Karpas-422 (cell line): ENCODE data around the gene ZNF683. TPM values are rescaled to one million over a fixed set of nuclear protein-coding genes. Genes with fewer than 3 reads are reported as not detected.
A peak's percentile ranks its signal among the peaks of the same experiment; 100 is the strongest.
"Not testable (repeated sequence)": the region's sequence is repeated elsewhere in the genome, so short reads cannot be mapped to it uniquely, and the experiment has no call there.

Source experiments
- DNase-seq: peaks from one replicate; pipeline ENCODE4 v3.0.0-alpha.2; 2015
- H2AFZ ChIP-seq: fragments of 200-600 bp; sonication (generic); 2 replicates; pipeline ENCODE4 v1.6.1; 2014; ENCODE audit warnings: antibody characterized with exemption, low read length, mixed read lengths
- H3K27ac ChIP-seq: fragments of 200-600 bp; sonication (generic); 2 replicates; pipeline ENCODE4 v1.5.1; 2014; ENCODE audit warnings: mild to moderate bottlenecking, low read length, moderate library complexity
- H3K27me3 ChIP-seq: fragments of 200-600 bp; sonication (generic); 2 replicates; pipeline ENCODE4 v1.6.1; 2014; ENCODE audit warnings: low read length, mixed read lengths
- H3K36me3 ChIP-seq: fragments of 200-600 bp; sonication (generic); 2 replicates; pipeline ENCODE4 v1.6.1; 2014; ENCODE audit warnings: low read length, mixed read lengths; ENCODE audit not compliant: insufficient read depth
- H3K4me1 ChIP-seq: fragments of 200-600 bp; sonication (generic); 2 replicates; pipeline ENCODE4 v1.6.1; 2014; ENCODE audit warnings: mild to moderate bottlenecking, low read length, mixed read lengths
- H3K4me2 ChIP-seq: fragments of 200-600 bp; sonication (generic); 2 replicates; pipeline ENCODE4 v1.6.1; 2014; ENCODE audit warnings: low read length, low read depth, mild to moderate bottlenecking; ENCODE audit not compliant: poor library complexity, severe bottlenecking
- H3K4me3 ChIP-seq: fragments of 200-600 bp; sonication (generic); 2 replicates; pipeline ENCODE4 v1.5.1; 2014; ENCODE audit warnings: mild to moderate bottlenecking, antibody characterized with exemption, low read length, mixed read lengths
- H3K79me2 ChIP-seq: fragments of 200-600 bp; sonication (generic); 2 replicates; pipeline ENCODE4 v1.6.1; 2014; ENCODE audit warnings: mild to moderate bottlenecking, low read length, mixed read lengths
- H3K9ac ChIP-seq: fragments of 200-600 bp; sonication (generic); 2 replicates; pipeline ENCODE4 v1.6.0; 2014; ENCODE audit warnings: low read length
- H3K9me2 ChIP-seq: fragments of 200-600 bp; sonication (generic), shearing (Covaris generic); replicated peaks from 2 replicates; pipeline ENCODE4 v1.6.0; 2014; ENCODE audit warnings: mild to moderate bottlenecking, low read length, moderate library complexity; ENCODE audit not compliant: insufficient read depth
- H3K9me3 ChIP-seq: fragments of 300-700, 200-600 bp; sonication (generic); 2 replicates; pipeline ENCODE4 v1.6.1; 2014; ENCODE audit warnings: low read length, mixed read lengths
- H4K20me1 ChIP-seq: fragments of 200-600 bp; sonication (generic); 2 replicates; pipeline ENCODE4 v1.6.1; 2014; ENCODE audit warnings: mild to moderate bottlenecking, antibody characterized with exemption, low read length, low read depth; ENCODE audit not compliant: insufficient read depth
- total RNA-seq: library from RNA; depleted of rRNA; stranded (reverse); fragments of >200 nt; shearing (Covaris generic); gene quantifications from 2 replicates; pipeline ENCODE4 v1.2.3, GENCODE V29; 2014; ENCODE audit warnings: low replicate concordance

ZNF683 gene
- total RNA-seq, 1 experiment from 2014 or later: not detected

- H3K9ac ChIP-seq: no peak overlapping the region
- H3K4me3 ChIP-seq: no peak overlapping the region
- H4K20me1 ChIP-seq: no peaks in the 10 kb centered on the region
Observed at GRCh38 chr1:26330276-26330675, 42.3 kb downstream of the ZNF683 start.

DNA sequence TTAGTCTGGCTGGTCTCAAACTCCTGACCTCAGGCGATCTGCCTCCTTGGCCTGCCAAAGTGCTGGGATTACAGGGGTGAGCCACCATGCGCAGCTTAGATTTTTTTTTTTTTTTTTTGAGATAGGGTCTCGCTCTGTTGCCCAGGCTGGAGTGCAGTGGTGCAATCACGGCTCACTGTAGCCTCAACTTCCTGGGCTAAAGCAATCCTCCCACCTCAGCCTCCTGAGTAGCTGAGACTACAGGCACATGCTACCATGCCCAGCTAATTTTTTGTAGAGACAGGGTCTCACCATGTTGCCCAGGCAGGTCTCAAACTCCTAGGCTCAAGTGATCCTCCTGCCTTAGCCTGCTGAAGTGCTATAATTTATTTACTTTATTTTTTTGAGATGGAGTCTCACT, 43.2 kb downstream of the ZNF683 start:
- not testable (repeated sequence) for DNase-seq, H3K9ac ChIP-seq, H3K79me2 ChIP-seq, H3K36me3 ChIP-seq, H3K4me1 ChIP-seq, H3K9me2 ChIP-seq, H3K27me3 ChIP-seq, H2AFZ ChIP-seq, H3K4me2 ChIP-seq, H3K9me3 ChIP-seq, H3K4me3 ChIP-seq, H3K27ac ChIP-seq, H4K20me1 ChIP-seq

More at GRCh38 chr1:26330276-26330675, 42.3 kb downstream of the ZNF683 start:
- H3K36me3 ChIP-seq: no peaks in the 10 kb centered on the region
- H3K4me1 ChIP-seq: no peaks in the 10 kb centered on the region; the same call in 1 of the 2 replicates
- H3K27me3 ChIP-seq: no peaks in the 10 kb centered on the region
- DNase-seq: no peak
- no peak overlapping the region for H3K27ac ChIP-seq
- no peak overlapping the region for H3K4me2 ChIP-seq
- H3K79me2 ChIP-seq: no peaks in the 10 kb centered on the region
- no peaks in the 10 kb centered on the region for H3K9me3 ChIP-seq
- H2AFZ ChIP-seq: no peak overlapping the region
- H3K9me2 ChIP-seq: no peaks in the 10 kb centered on the region

- H3K9me2 ChIP-seq: no peaks in the 10 kb centered on the region
- no peaks in the 10 kb centered on the region for H3K36me3 ChIP-seq
- H3K4me3 ChIP-seq: no peak overlapping the region
- no peak overlapping the region for H3K27ac ChIP-seq
- no peak overlapping the region for H3K4me2 ChIP-seq
- no peaks in the 10 kb centered on the region for H4K20me1 ChIP-seq
- H2AFZ ChIP-seq: no peak overlapping the region
- no peaks in the 10 kb centered on the region for H3K4me1 ChIP-seq
- H3K9ac ChIP-seq: no peak overlapping the region
- H3K79me2 ChIP-seq: no peaks in the 10 kb centered on the region
- H3K9me3 ChIP-seq: no peaks in the 10 kb centered on the region
- no peak for DNase-seq
- H3K27me3 ChIP-seq: no peaks in the 10 kb centered on the region
Observed at GRCh38 chr1:26328597-26328996, 44.0 kb downstream of the ZNF683 start.

GRCh38 chr1:26327956-26328362, 44.6 kb downstream of the ZNF683 start:
- no peaks in the 10 kb centered on the region for H3K27me3 ChIP-seq
- peak; percentile 79 for DNase-seq
- no peaks in the 10 kb centered on the region; the same call in 1 of the 2 replicates for H3K36me3 ChIP-seq
- H3K4me3 ChIP-seq: no peak overlapping the region
- no peak overlapping the region for H3K27ac ChIP-seq
- H3K79me2 ChIP-seq: no peaks in the 10 kb centered on the region
- no peak overlapping the region for H3K4me2 ChIP-seq
- H3K9me2 ChIP-seq: no peaks in the 10 kb centered on the region
- H4K20me1 ChIP-seq: no peaks in the 10 kb centered on the region
- no peaks in the 10 kb centered on the region for H3K4me1 ChIP-seq
- H3K9me3 ChIP-seq: no peaks in the 10 kb centered on the region
- no peak overlapping the region for H3K9ac ChIP-seq
- no peak overlapping the region for H2AFZ ChIP-seq

DNA sequence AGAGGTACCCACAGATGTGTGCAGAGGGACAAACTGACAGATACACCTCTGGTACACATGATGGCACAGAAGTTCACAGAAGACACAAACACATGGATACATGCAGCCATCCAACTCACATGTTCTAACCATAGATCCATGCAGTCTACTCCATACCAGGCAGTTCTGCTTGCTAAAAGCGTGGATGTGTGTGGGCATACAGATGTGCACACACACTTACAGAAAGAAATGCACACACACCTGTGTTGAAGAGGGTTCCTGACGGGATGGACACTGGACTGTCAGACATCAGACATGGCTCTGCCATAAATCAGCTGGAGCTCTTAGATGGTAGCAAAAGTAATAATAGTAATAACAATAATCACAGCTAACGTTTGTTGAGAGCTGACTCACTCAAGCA, 48.0 kb downstream of the ZNF683 start:
- DNase-seq: no peak
- H3K4me1 ChIP-seq: peaks cover 22% of the 10 kb centered on the region
- H3K4me3 ChIP-seq: no peak overlapping the region
- no peak overlapping the region for H3K27ac ChIP-seq
- H3K79me2 ChIP-seq: no peaks in the 10 kb centered on the region
- no peak overlapping the region for H3K4me2 ChIP-seq
- no peaks in the 10 kb centered on the region for H3K9me3 ChIP-seq
- peaks cover 7% of the 10 kb centered on the region; the same call in 1 of the 2 replicates for H3K36me3 ChIP-seq
- no peaks in the 10 kb centered on the region for H3K9me2 ChIP-seq
- no peaks in the 10 kb centered on the region for H3K27me3 ChIP-seq
- H4K20me1 ChIP-seq: no peaks in the 10 kb centered on the region
- no peak overlapping the region for H2AFZ ChIP-seq
- H3K9ac ChIP-seq: no peak overlapping the region

DNA sequence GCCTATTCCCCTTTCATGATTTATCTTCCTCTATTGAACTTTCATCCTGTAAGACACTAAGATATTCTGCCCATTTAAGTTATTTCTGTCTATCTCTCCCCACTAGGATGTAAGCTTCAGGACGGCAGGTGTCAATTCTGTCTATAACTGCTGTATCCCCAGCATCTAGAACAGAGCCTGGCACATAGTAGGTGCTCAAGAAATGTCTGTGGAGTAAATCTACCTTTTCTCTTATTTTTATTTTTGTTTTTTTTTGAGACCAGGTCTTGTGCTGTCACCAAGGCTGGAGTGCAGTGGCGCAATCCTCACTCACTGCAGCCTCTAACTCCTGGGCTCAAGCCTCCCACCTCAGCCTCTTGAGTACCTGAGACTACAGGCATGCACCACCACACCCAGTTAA, 49.2 kb downstream of the ZNF683 start:
- Histone ChIP-seq H3K36me3 (peaks cover 7% of the 10 kb centered on the region; the same call in 1 of the 2 replicates), H3K79me2 (peaks cover 4% of the 10 kb centered on the region), H3K4me3 (no peak overlapping the region), H3K27ac (no peak overlapping the region), H4K20me1 (no peaks in the 10 kb centered on the region), H3K4me1 (peaks cover 34% of the 10 kb centered on the region), H2AFZ (no peak overlapping the region), H3K9me3 (no peaks in the 10 kb centered on the region), H3K4me2 (no peak overlapping the region), H3K9ac (no peak overlapping the region), H3K9me2 (no peaks in the 10 kb centered on the region), H3K27me3 (no peaks in the 10 kb centered on the region)
- DNase-seq: no peak

DNA sequence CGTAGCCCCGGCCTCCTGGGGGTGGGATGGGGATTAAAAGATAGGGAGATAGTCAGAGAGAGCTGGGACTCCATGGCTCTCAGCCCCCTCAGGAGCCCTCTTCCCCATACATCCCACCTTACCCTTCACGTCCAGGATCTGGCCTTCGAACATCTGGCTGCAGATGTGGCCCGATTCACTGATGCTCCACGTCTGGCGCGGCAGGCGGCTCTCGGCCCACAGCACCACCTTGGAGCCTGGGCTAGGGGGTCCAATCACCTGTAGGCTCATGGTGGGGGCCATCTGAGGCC, 50.6 kb downstream of the ZNF683 start:
- Histone ChIP-seq H3K4me1 (peaks cover 48% of the 10 kb centered on the region), H3K4me2 (no peak overlapping the region), H3K27ac (no peak overlapping the region; the same call in 1 of the 2 replicates), H3K36me3 (peaks cover 7% of the 10 kb centered on the region; the same call in 1 of the 2 replicates), H3K9ac (peak overlapping the region; percentile 35), H3K4me3 (no peak overlapping the region), H3K79me2 (peaks cover 10% of the 10 kb centered on the region), H3K9me2 (no peaks in the 10 kb centered on the region), H2AFZ (no peak overlapping the region), H4K20me1 (no peaks in the 10 kb centered on the region), H3K9me3 (no peaks in the 10 kb centered on the region), H3K27me3 (no peaks in the 10 kb centered on the region)
- DNase-seq: no peak

- no peak overlapping the region for H3K4me3 ChIP-seq
- no peaks in the 10 kb centered on the region for H4K20me1 ChIP-seq
- H3K9me2 ChIP-seq: no peaks in the 10 kb centered on the region
- peak; percentile 96 for DNase-seq
- peak overlapping the region; percentile 87 for H3K27ac ChIP-seq
- no peaks in the 10 kb centered on the region for H3K9me3 ChIP-seq
- H3K36me3 ChIP-seq: peaks cover 7% of the 10 kb centered on the region; the same call in 1 of the 2 replicates
- peak overlapping the region; percentile 35 for H3K9ac ChIP-seq
- H3K4me2 ChIP-seq: peak overlapping the region; percentile 12
- peaks cover 10% of the 10 kb centered on the region for H3K79me2 ChIP-seq
- peaks cover 53% of the 10 kb centered on the region for H3K4me1 ChIP-seq
- H3K27me3 ChIP-seq: no peaks in the 10 kb centered on the region
- no peak overlapping the region for H2AFZ ChIP-seq
Observed at GRCh38 chr1:26321315-26322041, 51.1 kb downstream of the ZNF683 start.
